Measurements from ENCODE around the gene HLA-DMB.

HLA-DMB gene

DNA sequence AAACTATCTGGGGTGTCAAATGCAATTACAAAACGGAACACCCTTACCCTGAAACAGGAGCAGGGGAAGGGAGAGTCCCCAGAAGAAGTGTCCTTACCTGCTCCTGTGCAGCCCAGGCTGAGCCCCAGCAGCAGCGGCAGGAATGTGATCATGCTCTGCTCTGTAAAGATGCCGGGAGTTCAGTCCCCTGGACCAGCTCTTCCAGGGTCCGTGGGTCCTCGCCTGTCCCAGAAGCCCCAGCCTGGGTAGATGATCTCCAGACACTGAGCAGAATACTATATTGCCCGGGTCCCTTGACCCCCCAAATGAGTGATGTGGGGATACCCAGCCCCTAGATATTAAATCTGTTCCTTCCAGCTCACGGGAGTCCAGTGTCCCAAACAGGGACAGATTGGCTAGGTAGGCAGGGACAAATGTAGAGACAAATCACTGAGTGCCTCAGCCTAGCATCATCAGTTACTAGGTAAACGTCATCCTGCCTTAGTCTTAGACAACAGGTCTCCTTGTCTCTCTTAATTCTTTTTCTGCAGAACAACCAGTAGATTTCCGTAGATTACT lies at the start of gene HLA-DMB:
Gene HLA-DMB, minus strand, starts transcription at position 373 of the 558 bp plus-strand sequence. Its CDS starts 221 bp downstream, at position 152.
- TF ChIP-seq, protein P1, sequence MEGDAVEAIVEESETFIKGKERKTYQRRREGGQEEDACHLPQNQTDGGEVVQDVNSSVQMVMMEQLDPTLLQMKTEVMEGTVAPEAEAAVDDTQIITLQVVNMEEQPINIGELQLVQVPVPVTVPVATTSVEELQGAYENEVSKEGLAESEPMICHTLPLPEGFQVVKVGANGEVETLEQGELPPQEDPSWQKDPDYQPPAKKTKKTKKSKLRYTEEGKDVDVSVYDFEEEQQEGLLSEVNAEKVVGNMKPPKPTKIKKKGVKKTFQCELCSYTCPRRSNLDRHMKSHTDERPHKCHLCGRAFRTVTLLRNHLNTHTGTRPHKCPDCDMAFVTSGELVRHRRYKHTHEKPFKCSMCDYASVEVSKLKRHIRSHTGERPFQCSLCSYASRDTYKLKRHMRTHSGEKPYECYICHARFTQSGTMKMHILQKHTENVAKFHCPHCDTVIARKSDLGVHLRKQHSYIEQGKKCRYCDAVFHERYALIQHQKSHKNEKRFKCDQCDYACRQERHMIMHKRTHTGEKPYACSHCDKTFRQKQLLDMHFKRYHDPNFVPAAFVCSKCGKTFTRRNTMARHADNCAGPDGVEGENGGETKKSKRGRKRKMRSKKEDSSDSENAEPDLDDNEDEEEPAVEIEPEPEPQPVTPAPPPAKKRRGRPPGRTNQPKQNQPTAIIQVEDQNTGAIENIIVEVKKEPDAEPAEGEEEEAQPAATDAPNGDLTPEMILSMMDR (IDR thresholded peaks at IDR 0.05; ENCODE audit: low read depth, low read length) = no peak
- H3K9me3 ChIP-seq (ENCODE audit: severe bottlenecking) = no peaks in the 10 kb centered on the region
- H3K27ac ChIP-seq = peak within 1 kb of the TSS; percentile 4; the same call in 1 of the 2 replicates
- peak; percentile 84 for DNase-seq
- H3K36me3 ChIP-seq = no peaks in the 10 kb centered on the region
- H3K4me3 ChIP-seq (ENCODE audit: low read depth, low read length) = peak within 1 kb of the TSS; percentile 57
- H3K27me3 ChIP-seq (ENCODE audit: insufficient read depth, low read depth, severe bottlenecking) = no peaks in the 10 kb centered on the region

DNA sequence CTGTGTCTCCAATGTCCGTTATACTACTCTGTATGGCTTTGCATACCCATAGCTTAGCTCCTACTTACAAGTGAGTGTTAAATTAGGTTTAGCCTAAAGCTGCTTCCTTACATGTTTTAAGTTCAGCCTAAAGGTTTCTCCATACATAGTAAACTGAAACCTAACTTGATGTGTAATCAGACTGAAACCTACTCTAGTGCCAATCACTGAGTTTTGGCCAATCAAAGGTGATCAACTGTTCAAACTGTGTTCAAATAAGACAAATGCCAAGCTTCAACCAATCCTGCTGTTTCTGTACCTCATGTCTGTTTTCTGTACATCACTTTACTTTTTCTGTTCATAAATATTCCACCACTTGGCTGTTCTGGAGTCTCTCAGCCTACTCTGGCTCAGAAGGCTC lies 48.5 kb upstream of the HLA-DMB start:
- Histone ChIP-seq H3K27ac (no peak overlapping the region), H3K4me3 (ENCODE audit: low read depth, low read length) (no peak overlapping the region), H3K36me3 (no peaks in the 10 kb centered on the region), H3K9me3 (ENCODE audit: severe bottlenecking) (no peaks in the 10 kb centered on the region), H3K27me3 (ENCODE audit: insufficient read depth, low read depth, severe bottlenecking) (no peaks in the 10 kb centered on the region)
- DNase-seq = no peak
- TF ChIP-seq, protein P1 (IDR thresholded peaks at IDR 0.05; ENCODE audit: low read depth, low read length) = no peak

DNA sequence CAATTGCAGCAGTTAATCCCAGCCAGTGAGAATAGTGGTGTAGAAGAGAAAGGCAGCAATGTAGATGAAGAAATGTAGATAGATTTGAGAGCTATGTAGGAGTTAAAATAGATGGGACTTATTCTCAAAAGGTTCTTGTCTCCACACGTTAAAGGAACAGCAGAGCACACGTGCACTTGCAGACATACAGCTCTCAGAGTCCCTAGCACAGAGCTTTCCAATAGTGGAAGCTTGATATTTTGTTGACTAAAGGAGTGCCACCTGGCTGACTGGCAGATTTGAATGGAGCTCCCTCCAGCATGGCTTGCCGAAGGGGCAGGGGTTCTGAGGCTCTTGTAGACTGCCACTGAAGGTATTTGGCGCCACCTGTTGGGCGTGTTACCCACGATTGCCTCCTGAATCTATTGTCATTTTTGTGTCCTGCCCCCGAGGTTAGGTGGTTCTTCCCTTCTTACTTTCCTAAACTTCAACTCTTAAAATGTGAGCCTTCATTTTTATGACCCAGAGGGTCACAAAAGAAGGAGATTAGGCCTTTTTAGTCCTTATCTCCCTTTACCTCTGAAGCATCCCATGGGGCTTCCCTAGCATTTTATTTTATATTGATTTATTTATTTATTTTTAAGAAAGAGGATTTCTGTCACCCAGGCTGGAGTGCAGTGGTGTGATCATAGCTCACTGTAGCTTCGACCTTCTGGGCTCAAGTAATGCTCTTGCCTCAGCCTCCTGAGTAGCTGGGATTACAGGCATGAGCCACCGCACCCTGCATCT lies 44.0 kb upstream of the HLA-DMB start:
- no peak overlapping the region for H3K4me3 ChIP-seq (ENCODE audit: low read depth, low read length)
- H3K36me3 ChIP-seq = peaks cover 31% of the 10 kb centered on the region
- H3K27me3 ChIP-seq (ENCODE audit: insufficient read depth, low read depth, severe bottlenecking) = no peaks in the 10 kb centered on the region
- H3K9me3 ChIP-seq (ENCODE audit: severe bottlenecking) = no peaks in the 10 kb centered on the region
- peak; percentile 96 for DNase-seq
- no peak overlapping the region for H3K27ac ChIP-seq
- TF ChIP-seq, protein P1 (IDR thresholded peaks at IDR 0.05; ENCODE audit: low read depth, low read length) = peak; percentile 98

DNA sequence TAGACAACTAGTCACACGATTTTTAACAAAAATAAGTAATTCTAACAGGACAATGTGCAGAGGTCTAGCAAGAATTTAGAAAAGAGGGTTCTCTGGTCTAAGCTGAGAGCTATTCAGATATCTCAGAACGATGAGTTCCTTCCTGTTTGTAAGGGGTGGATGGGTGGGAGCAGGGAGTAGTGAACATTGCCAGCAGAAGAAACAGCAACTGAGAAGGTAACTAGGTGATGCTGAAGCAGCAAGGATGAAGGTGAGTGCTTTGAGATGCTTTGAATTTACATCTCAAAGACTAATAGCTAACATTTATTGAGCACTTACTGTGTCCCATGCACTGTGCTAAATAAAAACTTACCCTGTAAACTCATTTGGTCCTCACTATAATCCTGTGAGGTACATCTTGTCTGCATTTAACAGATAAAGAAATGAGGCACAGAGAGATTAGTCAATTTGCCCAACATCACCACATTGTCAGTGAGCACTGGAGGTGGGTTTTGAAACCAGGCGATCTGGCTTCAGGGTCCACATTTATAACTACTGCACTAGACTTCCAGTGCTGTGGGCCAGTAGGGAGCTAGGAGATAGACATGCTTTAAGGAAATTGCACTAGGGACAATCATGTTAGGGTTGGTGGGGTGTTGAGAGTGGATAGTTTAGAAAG lies 43.3 kb upstream of the HLA-DMB start:
- DNase-seq = no peak
- Histone ChIP-seq H3K27me3 (ENCODE audit: insufficient read depth, low read depth, severe bottlenecking) (no peaks in the 10 kb centered on the region), H3K9me3 (ENCODE audit: severe bottlenecking) (no peaks in the 10 kb centered on the region), H3K36me3 (peaks cover 38% of the 10 kb centered on the region), H3K27ac (no peak overlapping the region), H3K4me3 (ENCODE audit: low read depth, low read length) (no peak overlapping the region)
- TF ChIP-seq, protein P1 (IDR thresholded peaks at IDR 0.05; ENCODE audit: low read depth, low read length) = no peak

DNA sequence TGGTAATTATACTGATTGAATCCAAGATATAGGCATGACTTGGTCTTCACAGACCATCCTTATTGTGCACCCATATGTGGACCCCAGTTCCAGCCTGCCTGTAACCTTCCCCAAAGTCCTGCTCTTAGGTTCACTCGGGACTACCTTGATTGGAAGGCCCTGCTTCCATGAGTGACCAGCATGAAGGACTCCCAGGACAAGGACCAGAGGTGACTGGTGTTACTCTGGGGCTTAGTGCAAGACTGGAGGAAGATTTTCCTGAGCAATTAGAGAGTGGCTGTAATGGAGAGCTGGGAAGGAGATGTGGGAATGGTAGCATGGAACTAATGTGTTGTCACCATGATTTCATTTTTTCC lies 42.6 kb upstream of the HLA-DMB start:
- Histone ChIP-seq H3K36me3 (peaks cover 44% of the 10 kb centered on the region), H3K27ac (no peak overlapping the region), H3K27me3 (ENCODE audit: insufficient read depth, low read depth, severe bottlenecking) (no peaks in the 10 kb centered on the region), H3K9me3 (ENCODE audit: severe bottlenecking) (no peaks in the 10 kb centered on the region), H3K4me3 (ENCODE audit: low read depth, low read length) (no peak overlapping the region)
- DNase-seq = no peak
- TF ChIP-seq, protein P1 (IDR thresholded peaks at IDR 0.05; ENCODE audit: low read depth, low read length) = no peak

Measured in WERI-Rb-1 (cell line).